GM12878 (cell line): Measurements from ENCODE around the gene KLHL5. TPM values are rescaled to one million over a fixed set of nuclear protein-coding genes. Genes with fewer than 3 reads are reported as not detected.
"Not testable (repeated sequence)": the region's sequence is repeated elsewhere in the genome, so short reads cannot be mapped to it uniquely, and the experiment has no call there.

Experiments
- ATAC-seq: fragments of 200-7000 bp; cut with Tn5 transposase; 3 replicates; pipeline ENCODE4 v1.9.1; 2020; ENCODE audit warnings: mild to moderate bottlenecking, moderate library complexity
- BruUV-seq: library from RNA; stranded (reverse); fragments of 400-500 nt; replicated peaks from 2 replicates; lab custom pipeline; 2021; lab: Mats Ljungman, UMichigan
- CTCF ChIA-PET: fragments of 300-600 bp; sonication (Branson Sonifier 250); formaldehyde crosslinking; extraction: SDS; loops from one replicate; lab custom pipeline; 2021; ENCODE audit warnings: inconsistent platforms; lab: Yijun Ruan, JAX
- POLR2A ChIA-PET: fragments of 350-600 bp; formaldehyde crosslinking; extraction: SDS; loops from one replicate; lab custom pipeline; 2021; ENCODE audit warnings: inconsistent platforms; lab: Charles Lee
- RAD21 ChIA-PET: fragments of 300-600 bp; sonication (Branson Sonifier 250); formaldehyde crosslinking; loops from one replicate; lab custom pipeline; 2023; ENCODE audit warnings: antibody characterized with exemption; ENCODE audit not compliant: unreplicated experiment; lab: Charles Lee
- SMC1A ChIA-PET: fragments of 300-600 bp; sonication (Branson Sonifier 250); formaldehyde crosslinking; loops from one replicate; lab custom pipeline; 2023; ENCODE audit not compliant: unreplicated experiment, uncharacterized antibody; lab: Charles Lee
- DNase-seq: peaks from one replicate; pipeline ENCODE4 v3.0.0-alpha.2; 2011; ENCODE audit warnings: low read depth, low spot score
- FAIRE-seq: peaks from 3 replicates; lab custom pipeline; 2011; peaks lifted over from hg19 to GRCh38; lab: Jason Lieb, UNC
- H2AFZ ChIP-seq: 2 replicates; pipeline ENCODE4 v1.6.0; 2011; ENCODE audit warnings: low read depth, low read length, control low read depth; ENCODE audit not compliant: control insufficient read depth
- H3K27ac ChIP-seq: 2 replicates; pipeline ENCODE4 v1.5.1; 2011; ENCODE audit warnings: control low read depth; ENCODE audit not compliant: control insufficient read depth, insufficient read depth
- H3K27me3 ChIP-seq, 2 experiments: replicated peaks in 1 of 2; 2 replicates each; pipeline versions ENCODE4 v1.6.0 to v1.6.1; 2011; ENCODE audit warnings: low read length in 1 of 2; ENCODE audit not compliant: control insufficient read depth in 2 of 2, insufficient read depth in 2 of 2
- H3K36me3 ChIP-seq, 2 experiments: 2 replicates each; pipeline ENCODE4 v1.5.1; 2011; ENCODE audit warnings: low read length in 1 of 2; ENCODE audit not compliant: control insufficient read depth in 2 of 2, insufficient read depth in 2 of 2
- H3K4me1 ChIP-seq: 2 replicates; pipeline ENCODE4 v1.6.1; 2011; ENCODE audit warnings: mild to moderate bottlenecking, low read length, moderate library complexity, mixed read lengths; ENCODE audit not compliant: control insufficient read depth, insufficient read depth
- H3K4me2 ChIP-seq: 2 replicates; pipeline ENCODE4 v1.6.0; 2011; ENCODE audit warnings: control low read depth; ENCODE audit not compliant: control insufficient read depth, insufficient read depth
- H3K4me3 ChIP-seq: fragments of 200-600 bp; sonication (generic); 2 replicates; pipeline ENCODE4 v1.5.1; 2016
- H3K79me2 ChIP-seq: 2 replicates; pipeline ENCODE4 v1.6.0; 2011; ENCODE audit warnings: low read length; ENCODE audit not compliant: control insufficient read depth, insufficient read depth
- H3K9ac ChIP-seq: 2 replicates; pipeline ENCODE4 v1.8.0; 2011; ENCODE audit warnings: low read length, control low read depth, mixed read lengths; ENCODE audit not compliant: control insufficient read depth, insufficient read depth
- H3K9me3 ChIP-seq: replicated peaks from 3 replicates; pipeline ENCODE4 v1.5.1; 2011; ENCODE audit warnings: mild to moderate bottlenecking, low read length; ENCODE audit not compliant: control insufficient read depth, insufficient read depth
- H4K20me1 ChIP-seq: 2 replicates; pipeline ENCODE4 v1.6.0; 2011; ENCODE audit not compliant: control insufficient read depth, insufficient read depth
- CEBPB ChIP-seq, 2 experiments: fragments of 150-350 bp in 1 of 2; IDR thresholded peaks; 2 replicates each; pipeline ENCODE4 v1.6.1; 2012 to 2014; ENCODE audit warnings: low read depth in 2 of 2, low read length in 2 of 2, borderline replicate concordance in 1 of 2, inconsistent platforms in 1 of 2
- NFYA ChIP-seq: IDR thresholded peaks from 2 replicates; pipeline ENCODE4 v1.6.1; 2011; ENCODE audit warnings: low read depth, mild to moderate bottlenecking, low read length, improper control_type of control experiment, borderline replicate concordance
- NRF1 ChIP-seq: conservative IDR thresholded peaks from 2 replicates; pipeline ENCODE4 v1.6.1; 2011; ENCODE audit warnings: mild to moderate bottlenecking, low read depth, low read length, improper control_type of control experiment
- ZBED1 ChIP-seq: IDR thresholded peaks from 2 replicates; pipeline ENCODE4 v1.6.1; 2016; ENCODE audit warnings: borderline replicate concordance
- WGBS: methylation state at CpG from one replicate; pipeline ENCODE4 v1.1.6; 2016; ENCODE audit warnings: low lambda C conversion rate; ENCODE audit not compliant: insufficient replicate concordance, insufficient coverage; ENCODE audit errors: missing lambda C conversion rate; 5-methylcytosine and 5-hydroxymethylcytosine counted together
- in situ Hi-C: fragments of 300-500 bp; cut with MboI; formaldehyde crosslinking; loops from 9 replicates; pipeline ENCODE4 v1.14.3; 2018; ENCODE audit warnings: mixed read lengths
- intact Hi-C: fragments of 100-400 bp; cut with micrococcal nuclease; formaldehyde crosslinking; loops from one replicate; pipeline ENCODE4 v1.14.2; 2022; ENCODE audit not compliant: unreplicated experiment
- polyA plus RNA-seq, 11 experiments: library from polyadenylated mRNA; depleted of rRNA in 4 of 11; unstranded in 6 of 11; stranded (reverse) in 5 of 11; fragments of >200 nt; fragmentation: Nextera tagmentation in 4 of 11; fragmentation: Illumina TruSeq in 1 of 11; extraction: Ambion mirVana in 4 of 11; extraction: Trizol in 1 of 11; gene quantifications; 1 replicate in 1 of 11; 2 replicates in 10 of 11; pipeline versions ENCODE4 v1.2.1 to v1.2.3, GENCODE V29; 2011 to 2016; ENCODE audit warnings: inconsistent platforms in 2 of 11, missing spikeins in 2 of 11, low read depth in 1 of 11
- total RNA-seq, 4 experiments: library from RNA; depleted of rRNA in 3 of 4; stranded (reverse); fragments of >200 nt in 3 of 4; fragmentation: Illumina TruSeq in 1 of 4; extraction: Trizol in 1 of 4; gene quantifications; 2 replicates each; pipeline versions ENCODE4 v1.2.1 to v1.2.3, GENCODE V29; 2013 to 2021
- TF ChIP-seq, protein P1 (sequence below): fragments of 450-650 bp; IDR thresholded peaks from 2 replicates; pipeline ENCODE4 v1.6.1; 2017; ENCODE audit warnings: mild to moderate bottlenecking, moderate library complexity
- TF ChIP-seq, protein P2 (sequence below): fragments of 450-650 bp; IDR thresholded peaks from 2 replicates; pipeline ENCODE4 v1.6.1; 2016; ENCODE audit warnings: mild to moderate bottlenecking

KLHL5 gene
- total and polyA plus RNA-seq, 10 of the 15 experiments (the other 5 are each of a cell fraction or from before 2014, with no cell fraction given) = 4.7 to 27.3 (median 12.6) TPM

DNA sequence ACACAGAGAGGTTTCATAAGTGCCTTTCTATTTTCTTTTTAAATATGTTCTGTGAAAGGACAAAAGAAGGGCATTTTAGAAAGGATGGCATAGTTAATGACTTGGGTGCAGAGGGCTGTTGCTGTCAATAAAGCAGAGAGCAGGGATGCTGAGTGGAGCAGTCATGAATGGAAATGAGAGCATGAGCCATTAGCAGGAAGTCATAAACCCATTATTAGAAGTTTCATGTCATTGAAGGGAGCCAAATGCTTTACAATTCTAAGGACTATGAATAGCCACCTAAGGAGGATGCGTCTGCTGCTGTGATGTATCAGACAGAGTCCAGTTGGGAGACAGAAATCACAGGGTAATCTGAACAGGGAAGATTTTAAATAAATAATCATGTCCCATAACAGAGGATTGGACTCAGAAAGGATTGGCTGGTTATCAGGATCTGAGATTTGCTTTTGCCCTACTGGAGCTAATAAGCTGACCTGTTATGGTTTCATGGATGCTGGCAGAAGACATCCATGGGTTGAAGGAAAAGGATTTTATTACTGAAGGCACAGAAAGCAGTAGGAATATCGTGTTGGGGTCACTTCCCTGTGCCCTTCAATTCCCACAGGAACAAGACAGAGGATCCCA is 72.8 kb downstream of the KLHL5 start (continued):
- no peak for TF ChIP-seq CEBPB (IDR thresholded peaks at IDR 0.05; ENCODE audit: borderline replicate concordance in 1 of 2, low read depth in 2 of 2, low read length in 2 of 2)
- no peak for TF ChIP-seq ZBED1
- TF ChIP-seq NRF1 = no peak
- TF ChIP-seq, protein P1, sequence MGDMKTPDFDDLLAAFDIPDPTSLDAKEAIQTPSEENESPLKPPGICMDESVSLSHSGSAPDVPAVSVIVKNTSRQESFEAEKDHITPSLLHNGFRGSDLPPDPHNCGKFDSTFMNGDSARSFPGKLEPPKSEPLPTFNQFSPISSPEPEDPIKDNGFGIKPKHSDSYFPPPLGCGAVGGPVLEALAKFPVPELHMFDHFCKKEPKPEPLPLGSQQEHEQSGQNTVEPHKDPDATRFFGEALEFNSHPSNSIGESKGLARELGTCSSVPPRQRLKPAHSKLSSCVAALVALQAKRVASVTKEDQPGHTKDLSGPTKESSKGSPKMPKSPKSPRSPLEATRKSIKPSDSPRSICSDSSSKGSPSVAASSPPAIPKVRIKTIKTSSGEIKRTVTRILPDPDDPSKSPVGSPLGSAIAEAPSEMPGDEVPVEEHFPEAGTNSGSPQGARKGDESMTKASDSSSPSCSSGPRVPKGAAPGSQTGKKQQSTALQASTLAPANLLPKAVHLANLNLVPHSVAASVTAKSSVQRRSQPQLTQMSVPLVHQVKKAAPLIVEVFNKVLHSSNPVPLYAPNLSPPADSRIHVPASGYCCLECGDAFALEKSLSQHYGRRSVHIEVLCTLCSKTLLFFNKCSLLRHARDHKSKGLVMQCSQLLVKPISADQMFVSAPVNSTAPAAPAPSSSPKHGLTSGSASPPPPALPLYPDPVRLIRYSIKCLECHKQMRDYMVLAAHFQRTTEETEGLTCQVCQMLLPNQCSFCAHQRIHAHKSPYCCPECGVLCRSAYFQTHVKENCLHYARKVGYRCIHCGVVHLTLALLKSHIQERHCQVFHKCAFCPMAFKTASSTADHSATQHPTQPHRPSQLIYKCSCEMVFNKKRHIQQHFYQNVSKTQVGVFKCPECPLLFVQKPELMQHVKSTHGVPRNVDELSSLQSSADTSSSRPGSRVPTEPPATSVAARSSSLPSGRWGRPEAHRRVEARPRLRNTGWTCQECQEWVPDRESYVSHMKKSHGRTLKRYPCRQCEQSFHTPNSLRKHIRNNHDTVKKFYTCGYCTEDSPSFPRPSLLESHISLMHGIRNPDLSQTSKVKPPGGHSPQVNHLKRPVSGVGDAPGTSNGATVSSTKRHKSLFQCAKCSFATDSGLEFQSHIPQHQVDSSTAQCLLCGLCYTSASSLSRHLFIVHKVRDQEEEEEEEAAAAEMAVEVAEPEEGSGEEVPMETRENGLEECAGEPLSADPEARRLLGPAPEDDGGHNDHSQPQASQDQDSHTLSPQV = no peak
- TF ChIP-seq NFYA = no peak
- TF ChIP-seq, protein P2, sequence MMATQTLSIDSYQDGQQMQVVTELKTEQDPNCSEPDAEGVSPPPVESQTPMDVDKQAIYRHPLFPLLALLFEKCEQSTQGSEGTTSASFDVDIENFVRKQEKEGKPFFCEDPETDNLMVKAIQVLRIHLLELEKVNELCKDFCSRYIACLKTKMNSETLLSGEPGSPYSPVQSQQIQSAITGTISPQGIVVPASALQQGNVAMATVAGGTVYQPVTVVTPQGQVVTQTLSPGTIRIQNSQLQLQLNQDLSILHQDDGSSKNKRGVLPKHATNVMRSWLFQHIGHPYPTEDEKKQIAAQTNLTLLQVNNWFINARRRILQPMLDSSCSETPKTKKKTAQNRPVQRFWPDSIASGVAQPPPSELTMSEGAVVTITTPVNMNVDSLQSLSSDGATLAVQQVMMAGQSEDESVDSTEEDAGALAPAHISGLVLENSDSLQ = no peak

DNA sequence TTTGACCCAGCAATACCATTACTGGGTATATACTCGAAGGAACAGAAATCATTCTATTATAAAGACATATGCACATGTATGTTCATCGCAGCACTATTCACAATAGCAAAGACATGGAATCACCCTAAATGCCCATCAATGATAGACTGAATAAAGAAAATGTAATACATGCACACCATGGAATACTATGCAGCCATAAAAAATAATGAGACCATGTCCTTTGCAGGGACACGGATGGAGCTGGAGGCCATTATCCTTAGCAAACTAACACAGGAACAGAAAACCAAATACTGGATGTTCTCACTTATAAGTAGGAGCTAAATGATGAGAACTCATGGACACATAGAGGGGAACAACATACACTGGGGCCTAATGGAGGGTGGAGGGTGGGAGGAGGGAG is 76.2 kb downstream of the KLHL5 start:
- not testable (repeated sequence) for H3K27ac ChIP-seq, H3K4me3 ChIP-seq, H3K9me3 ChIP-seq, H3K4me1 ChIP-seq, H2AFZ ChIP-seq, H3K79me2 ChIP-seq, H3K27me3 ChIP-seq, FAIRE-seq, H3K36me3 ChIP-seq, H3K4me2 ChIP-seq, ATAC-seq, BruUV-seq, H4K20me1 ChIP-seq, DNase-seq, H3K9ac ChIP-seq
- RAD21 ChIA-PET = interaction anchor here (0.7 to 2.4 kb wide), 2 partner anchors 235 to 248 kb away, joined by 3 to 14 read pairs; no protein-coding TSS in a partner anchor
- SMC1A ChIA-PET = interaction anchor here (1.1 to 2.4 kb wide), 5 partner anchors 81 to 278 kb away, joined by 3 to 15 read pairs (median 3); no protein-coding TSS in a partner anchor
- CTCF ChIA-PET = interaction anchor here (1.1 to 3.2 kb wide), 5 partner anchors 234 to 379 kb away, joined by 3 to 10 read pairs (median 6); no protein-coding TSS in a partner anchor
- POLR2A ChIA-PET = interaction anchor here (0.8 kb wide), 1 partner anchor 237 kb away, joined by 4 read pairs; no protein-coding TSS in a partner anchor
- in situ Hi-C loops = loop anchor here (5.0 kb wide), 2 partner anchors 236 to 381 kb away; no protein-coding TSS in a partner anchor
- WGBS = 63% methylated on average over 3 of the region's 3 CpGs
- intact Hi-C loops = loop anchor here (5.0 to 10.0 kb wide), 2 partner anchors 146 to 297 kb away; no protein-coding TSS in a partner anchor
